H1 (cell line): ENCODE measurements around the gene INAVA. TPM values are rescaled to one million over a fixed set of nuclear protein-coding genes. Genes with fewer than 3 reads are reported as not detected.

Source experiments
- CTCF ChIA-PET: fragments of 300-600 bp; sonication (Branson Sonifier 250); formaldehyde crosslinking; loops from one replicate; lab custom pipeline; 2021; ENCODE audit not compliant: partially characterized antibody; lab: Charles Lee
- POLR2A ChIA-PET: fragments of 300-600 bp; sonication (Branson Sonifier 250); formaldehyde crosslinking; loops from one replicate; lab custom pipeline; 2021; ENCODE audit warnings: inconsistent platforms; ENCODE audit not compliant: partially characterized antibody; lab: Charles Lee
- DNase-seq, 2 experiments: peaks; one replicate each; pipeline versions ENCODE4 v3.0.0 to v3.0.0-alpha.2; 2010 to 2022; ENCODE audit warnings: low spot score in 2 of 2, low read depth in 1 of 2, mixed read lengths in 1 of 2
- FAIRE-seq: peaks from 2 replicates; lab custom pipeline; 2011; peaks lifted over from hg19 to GRCh38; lab: Jason Lieb, UNC
- H2AFZ ChIP-seq: 2 replicates; pipeline ENCODE4 v1.8.1; 2012; ENCODE audit warnings: low read length, inconsistent platforms
- H2AK5ac ChIP-seq: 2 replicates; pipeline ENCODE4 v1.6.1; 2013; ENCODE audit warnings: low read depth, low read length
- H2BK120ac ChIP-seq: replicated peaks from 2 replicates; pipeline ENCODE3; 2013; ENCODE audit warnings: low read depth, low read length, inconsistent platforms
- H2BK12ac ChIP-seq: 2 replicates; pipeline ENCODE4 v1.6.1; 2013; ENCODE audit warnings: low read depth, low read length
- H2BK15ac ChIP-seq: 2 replicates; pipeline ENCODE4 v1.6.1; 2013; ENCODE audit warnings: low read length
- H2BK20ac ChIP-seq: 2 replicates; pipeline ENCODE4 v1.6.1; 2013; ENCODE audit warnings: low read length
- H2BK5ac ChIP-seq: 2 replicates; pipeline ENCODE4 v1.6.1; 2013; ENCODE audit warnings: low read depth, low read length
- H3K14ac ChIP-seq: 2 replicates; pipeline ENCODE4 v1.6.1; 2013; ENCODE audit warnings: inconsistent platforms; ENCODE audit not compliant: insufficient read length
- H3K18ac ChIP-seq: 2 replicates; pipeline ENCODE4 v1.6.1; 2013; ENCODE audit warnings: low read length; ENCODE audit errors: extremely low read depth
- H3K23ac ChIP-seq: 2 replicates; pipeline ENCODE4 v1.6.1; 2013; ENCODE audit warnings: inconsistent platforms; ENCODE audit not compliant: insufficient read length
- H3K23me2 ChIP-seq: 2 replicates; pipeline ENCODE4 v1.6.1; 2013; ENCODE audit warnings: low read depth, low read length
- H3K27ac ChIP-seq: 2 replicates; pipeline ENCODE4 v1.6.1; 2011; ENCODE audit warnings: low read depth, low read length, inconsistent platforms
- H3K27me3 ChIP-seq, 4 experiments: replicated peaks in 1 of 4; 1 replicate in 1 of 4; 2 replicates in 3 of 4; pipeline versions ENCODE4 v1.6.1 to v1.8.1; 2011 to 2013; ENCODE audit warnings: low read length in 3 of 4, mild to moderate bottlenecking in 3 of 4, inconsistent platforms in 2 of 4, mixed read lengths in 2 of 4, moderate library complexity in 1 of 4; ENCODE audit not compliant: control insufficient read depth in 3 of 4, insufficient read depth in 3 of 4; ENCODE audit errors: extremely low read depth in 1 of 4
- H3K36me3 ChIP-seq, 4 experiments: 2 replicates each; pipeline versions ENCODE4 v1.6.1 to v1.8.1; 2011 to 2013; ENCODE audit warnings: mild to moderate bottlenecking in 4 of 4, low read length in 3 of 4, moderate library complexity in 2 of 4, control low read depth in 1 of 4, inconsistent platforms in 1 of 4; ENCODE audit not compliant: insufficient read depth in 4 of 4, control insufficient read depth in 2 of 4
- H3K4ac ChIP-seq: replicated peaks from 2 replicates; pipeline ENCODE3; 2013; ENCODE audit warnings: low read length, low read depth, mixed read lengths, inconsistent platforms; ENCODE audit not compliant: insufficient read length
- H3K4me1 ChIP-seq, 4 experiments: replicated peaks in 1 of 4; 1 replicate in 1 of 4; 2 replicates in 3 of 4; pipeline versions ENCODE4 v1.6.1 to v1.8.1; 2011 to 2013; ENCODE audit warnings: low read length in 3 of 4, inconsistent platforms in 2 of 4, mixed read lengths in 1 of 4; ENCODE audit not compliant: insufficient read depth in 4 of 4, control insufficient read depth in 3 of 4
- H3K4me2 ChIP-seq, 2 experiments: 2 replicates each; pipeline versions ENCODE4 v1.6.1 to v1.8.1; 2011 to 2013; ENCODE audit warnings: low read depth in 2 of 2, low read length in 2 of 2, control low read depth in 1 of 2, inconsistent platforms in 1 of 2, mild to moderate bottlenecking in 1 of 2; ENCODE audit not compliant: insufficient read depth in 1 of 2
- H3K4me3 ChIP-seq, 4 experiments: fragments of 200-600, 300-600 bp in 1 of 4; sonication (generic), shearing (Covaris generic), sonication (Bioruptor Twin) in 1 of 4; 2 replicates each; pipeline versions ENCODE4 v1.5.1 to v1.8.1; 2011 to 2016; ENCODE audit warnings: low read length in 4 of 4, low read depth in 3 of 4, control low read depth in 2 of 4, inconsistent platforms in 2 of 4, mild to moderate bottlenecking in 2 of 4, mixed read lengths in 1 of 4, moderate library complexity in 1 of 4; ENCODE audit not compliant: insufficient read depth in 2 of 4; ENCODE audit errors: extremely low read depth in 1 of 4
- H3K56ac ChIP-seq: replicated peaks from 2 replicates; pipeline ENCODE3; 2013; ENCODE audit warnings: low read depth, mild to moderate bottlenecking, mixed read lengths, low read length, inconsistent platforms; ENCODE audit not compliant: insufficient read length
- H3K79me1 ChIP-seq: 2 replicates; pipeline ENCODE4 v1.6.1; 2013; ENCODE audit warnings: low read depth, low read length, control low read depth
- H3K79me2 ChIP-seq, 2 experiments: 2 replicates each; pipeline versions ENCODE4 v1.6.1 to v1.8.1; 2012 to 2013; ENCODE audit warnings: low read length in 2 of 2, mild to moderate bottlenecking in 2 of 2, inconsistent platforms in 1 of 2; ENCODE audit not compliant: insufficient read depth in 2 of 2, control insufficient read depth in 1 of 2
- H3K9ac ChIP-seq, 4 experiments: replicated peaks in 1 of 4; 1 replicate in 1 of 4; 2 replicates in 3 of 4; pipeline versions ENCODE4 v1.6.1 to v1.8.1; 2011 to 2013; ENCODE audit warnings: low read depth in 3 of 4, low read length in 3 of 4, control low read depth in 2 of 4, mild to moderate bottlenecking in 2 of 4, moderate library complexity in 2 of 4, inconsistent platforms in 1 of 4; ENCODE audit errors: extremely low read depth in 1 of 4
- H3K9me3 ChIP-seq, 2 experiments: 2 replicates each; pipeline versions ENCODE4 v1.6.1 to v1.8.1; 2012 to 2013; ENCODE audit warnings: mild to moderate bottlenecking in 2 of 2, moderate library complexity in 2 of 2, control low read depth in 1 of 2, inconsistent platforms in 1 of 2, low read depth in 1 of 2, low read length in 1 of 2, mixed read lengths in 1 of 2; ENCODE audit not compliant: insufficient read depth in 2 of 2
- H4K20me1 ChIP-seq, 2 experiments: replicated peaks in 1 of 2; 2 replicates each; pipeline versions ENCODE3 to v1.8.1; 2011 to 2013; ENCODE audit warnings: inconsistent platforms in 2 of 2, low read length in 2 of 2, mild to moderate bottlenecking in 1 of 2; ENCODE audit not compliant: insufficient read depth in 2 of 2, control insufficient read depth in 1 of 2
- H4K5ac ChIP-seq: 2 replicates; pipeline ENCODE4 v1.6.1; 2013; ENCODE audit warnings: low read length, low read depth, mixed read lengths, inconsistent platforms; ENCODE audit not compliant: insufficient read length
- H4K8ac ChIP-seq: 2 replicates; pipeline ENCODE4 v1.8.0; 2013; ENCODE audit warnings: mild to moderate bottlenecking, moderate library complexity, low read length, inconsistent platforms; ENCODE audit not compliant: insufficient read depth; ENCODE audit errors: extremely low read depth
- H4K91ac ChIP-seq: replicated peaks from 2 replicates; pipeline ENCODE3; 2013; ENCODE audit warnings: low read length, mixed read lengths, inconsistent platforms; ENCODE audit not compliant: insufficient read length
- CBX8 ChIP-seq: fragments of 300-800, 300-1000 bp; sonication (generic); IDR thresholded peaks from 2 replicates; pipeline ENCODE4 v1.7.1; 2016; ENCODE audit warnings: low read depth, low read length, borderline replicate concordance
- CEBPB ChIP-seq: IDR thresholded peaks from 2 replicates; pipeline ENCODE4 v1.6.1; 2012; ENCODE audit warnings: low read depth, low read length
- FOSL1 ChIP-seq: IDR thresholded peaks from 2 replicates; pipeline ENCODE4 v1.6.1; 2011; ENCODE audit warnings: mild to moderate bottlenecking, low read depth, low read length, moderate library complexity; ENCODE audit not compliant: insufficient read depth
- KDM1A ChIP-seq: fragments of 200-600, 300-600 bp; sonication (generic); IDR thresholded peaks from 2 replicates; pipeline ENCODE4 v1.7.1; 2016; ENCODE audit warnings: mild to moderate bottlenecking, low read length, borderline replicate concordance
- MAX ChIP-seq: IDR thresholded peaks from 2 replicates; pipeline ENCODE4 v1.6.1; 2012; ENCODE audit warnings: inconsistent platforms
- POLR2A ChIP-seq, 2 experiments: IDR thresholded peaks; 1 replicate in 1 of 2; 2 replicates in 1 of 2; pipeline ENCODE4 v1.6.1; 2011; ENCODE audit warnings: low read depth in 2 of 2, low read length in 2 of 2, mild to moderate bottlenecking in 2 of 2; ENCODE audit errors: control extremely low read depth in 1 of 2
- POLR2AphosphoS5 ChIP-seq: IDR thresholded peaks from 2 replicates; pipeline ENCODE4 v1.6.1; 2011; ENCODE audit warnings: low read depth, low read length
- POU5F1 ChIP-seq: IDR thresholded peaks from 2 replicates; pipeline ENCODE4 v1.6.1; 2011; ENCODE audit warnings: low read depth, mild to moderate bottlenecking, low read length, moderate library complexity
- RAD21 ChIP-seq, 2 experiments: IDR thresholded peaks in 1 of 2; conservative IDR thresholded peaks in 1 of 2; 2 replicates each; pipeline ENCODE4 v1.6.1; 2011; ENCODE audit warnings: low read depth in 2 of 2, low read length in 2 of 2, improper control_type of control experiment in 1 of 2, inconsistent platforms in 1 of 2, mild to moderate bottlenecking in 1 of 2, moderate library complexity in 1 of 2
- SP2 ChIP-seq: IDR thresholded peaks from 2 replicates; pipeline ENCODE4 v1.6.1; 2012; ENCODE audit warnings: mild to moderate bottlenecking, low read length, inconsistent platforms
- SRF ChIP-seq: IDR thresholded peaks from 2 replicates; pipeline ENCODE4 v1.6.1; 2011; ENCODE audit warnings: mild to moderate bottlenecking, low read depth, low read length, moderate library complexity
- TBP ChIP-seq: IDR thresholded peaks from 2 replicates; pipeline ENCODE4 v1.6.1; 2011; ENCODE audit warnings: low read depth, low read length, improper control_type of control experiment
- TEAD4 ChIP-seq: IDR thresholded peaks from 2 replicates; pipeline ENCODE4 v1.6.1; 2012; ENCODE audit warnings: low read depth, low read length, inconsistent platforms, mixed read lengths
- USF2 ChIP-seq: IDR thresholded peaks from 2 replicates; pipeline ENCODE4 v1.6.1; 2011; ENCODE audit warnings: low read length, improper control_type of control experiment
- WGBS, 2 experiments: shearing (Covaris generic) in 1 of 2; methylation state at CpG; one replicate each; pipeline versions ENCODE4 v1.1.6 to v1.1.7; 2013 to 2015; ENCODE audit warnings: low lambda C conversion rate in 2 of 2, mixed read lengths in 2 of 2, inconsistent platforms in 1 of 2, low coverage in 1 of 2, missing lambda C conversion rate in 1 of 2; ENCODE audit not compliant: insufficient replicate concordance in 2 of 2, insufficient coverage in 1 of 2, insufficient read length in 1 of 2; ENCODE audit errors: extremely low coverage in 1 of 2, missing lambda C conversion rate in 1 of 2; 5-methylcytosine and 5-hydroxymethylcytosine counted together
- polyA plus RNA-seq, 7 experiments: library from polyadenylated mRNA; depleted of rRNA in 3 of 7; stranded (reverse) in 5 of 7; unstranded in 2 of 7; fragments of >200 nt in 5 of 7; fragments of 200-250 nt in 2 of 7; gene quantifications; 1 replicate in 5 of 7; 2 replicates in 1 of 7; 4 replicates in 1 of 7; pipeline versions ENCODE4 v1.2.1 to v1.2.3, GENCODE V29; 2011 to 2013; ENCODE audit warnings: missing spikeins in 2 of 7, mixed read lengths in 2 of 7
- total RNA-seq: library from RNA; stranded (reverse); fragmentation: NEBNext Ultra II Directional; extraction: Animal tissue kit (Norgen Biotek cat#: 25700); gene quantifications from 2 replicates; pipeline ENCODE4 v1.2.1, GENCODE V29; 2021

Gene INAVA
- total and polyA plus RNA-seq, 2 of the 8 experiments (the other 6 are each of a cell fraction or from before 2014, with no cell fraction given) = 46.8 to 49.3 TPM

- peaks cover 23 to 66% (median 46%) of the 10 kb centered on the region in 4 experiments; a peak in 7 of 8 replicates for H3K36me3 ChIP-seq
- no peak overlapping the region for H4K91ac ChIP-seq
- TF ChIP-seq TBP (no peak), KDM1A (no peak), MAX (no peak), FOSL1 (no peak), CEBPB (no peak), POLR2AphosphoS5 (no peak), SP2 (no peak), TEAD4 (no peak), POLR2A (IDR thresholded peaks at IDR 0.05; ENCODE audit: control extremely low read depth in 1 of 2, low read depth in 2 of 2, low read length in 2 of 2) (no peak), POU5F1 (no peak), RAD21 (IDR thresholded peaks at IDR 0.05 in 1 of 2, conservative IDR thresholded peaks at IDR 0.05 in 1 of 2; ENCODE audit: low read depth in 2 of 2, low read length in 2 of 2) (no peak), CBX8 (no peak), SRF (no peak), USF2 (no peak)
Measured at GRCh38 chr1:200903793-200904192, 9.1 kb downstream of the INAVA start.

More at GRCh38 chr1:200903793-200904192, 9.1 kb downstream of the INAVA start:
- no peak overlapping the region for H3K18ac ChIP-seq
- no peak overlapping the region for H2BK20ac ChIP-seq
- no peak overlapping the region for H2BK120ac ChIP-seq
- H4K5ac ChIP-seq = no peak overlapping the region
- no peaks in the 10 kb centered on the region for H3K79me2 ChIP-seq
- H3K23me2 ChIP-seq = no peaks in the 10 kb centered on the region
- H2BK15ac ChIP-seq = no peak overlapping the region
- no peak overlapping the region for H3K27ac ChIP-seq
- no peaks in the 10 kb centered on the region for H3K79me1 ChIP-seq
- H3K56ac ChIP-seq = no peak overlapping the region
- H4K8ac ChIP-seq = no peak overlapping the region
- WGBS, 2 experiments = 92% methylated on average over 5 of the region's 5 CpGs; no CpG with 5 or more reads in 1 of the 2 experiments
- H4K20me1 ChIP-seq = peaks cover 3% of the 10 kb centered on the region in 2 experiments
- no peak overlapping the region for H3K4me2 ChIP-seq
- H2AFZ ChIP-seq = no peak overlapping the region
- POLR2A ChIA-PET = interaction anchor here (1.6 to 15.2 kb wide), 3 partner anchors 9 to 13 kb away, joined by 10 to 208 read pairs (median 13); partner anchors contain the start of gene INAVA
- H3K14ac ChIP-seq = no peak overlapping the region
- CTCF ChIA-PET = interaction anchor here (0.6 to 3.4 kb wide), 6 partner anchors 8 to 793 kb away, joined by 3 to 17 read pairs (median 4); partner anchors contain the start of gene INAVA
- no peak for DNase-seq
- H2BK5ac ChIP-seq = no peak overlapping the region
- no peak overlapping the region for H2AK5ac ChIP-seq
- H3K23ac ChIP-seq = no peak overlapping the region
- FAIRE-seq = no peak
- no peak overlapping the region for H3K9ac ChIP-seq
- H3K4me3 ChIP-seq = no peak overlapping the region
- no peaks in the 10 kb centered on the region for H3K27me3 ChIP-seq
- H3K4me1 ChIP-seq = no peaks in the 10 kb centered on the region
- H2BK12ac ChIP-seq = no peak overlapping the region
- no peak overlapping the region for H3K4ac ChIP-seq
- no peaks in the 10 kb centered on the region for H3K9me3 ChIP-seq
